ENCODE measurements around the gene PHACTR3. TPM values are rescaled to one million over a fixed set of nuclear protein-coding genes. Genes with fewer than 3 reads are reported as not detected.

Gene PHACTR3
- polyA plus RNA-seq, 10 donors: 3.9 to 15.7 (median 7.7) TPM

DNA sequence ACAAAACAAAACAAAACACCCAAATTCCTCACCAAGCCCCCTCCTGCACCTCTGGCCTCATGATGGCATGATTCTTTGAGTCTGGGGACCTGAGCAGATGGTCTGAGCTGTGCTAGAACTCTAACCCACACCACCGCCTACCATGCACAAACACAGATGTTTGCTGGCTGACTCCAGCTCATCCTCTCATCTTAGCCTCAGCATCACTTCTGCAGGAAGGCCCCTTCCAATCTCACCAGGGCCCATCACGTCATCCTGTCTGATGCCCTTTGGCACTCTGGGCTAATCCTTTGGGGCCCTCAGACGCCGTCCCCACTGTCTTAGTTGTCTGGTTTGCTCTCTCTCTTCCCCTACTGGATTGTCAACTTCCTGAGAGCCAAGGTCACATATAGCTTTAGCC lies 85.8 kb downstream of the PHACTR3 start:
- no peak for DNase-seq

DNA sequence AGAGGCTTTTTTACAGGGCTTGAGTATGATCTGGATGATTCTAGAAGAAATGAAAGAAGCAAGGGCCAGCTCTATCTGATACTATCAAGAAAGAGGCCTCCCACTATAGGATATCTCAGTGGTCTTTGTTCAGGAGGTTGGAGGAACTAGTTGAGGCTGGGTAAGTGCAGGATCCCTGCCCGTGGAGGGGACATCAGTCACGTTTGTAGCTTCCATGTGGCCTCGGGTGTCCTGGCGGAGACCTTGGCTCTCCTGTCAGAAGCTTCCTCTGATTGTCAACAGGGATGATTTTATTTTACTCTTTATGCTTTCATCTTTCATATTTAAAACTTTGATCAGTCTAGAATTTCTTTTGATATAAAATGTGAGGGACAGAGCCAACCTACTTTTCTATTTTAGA lies 86.6 kb downstream of the PHACTR3 start:
- no peak for DNase-seq

DNA sequence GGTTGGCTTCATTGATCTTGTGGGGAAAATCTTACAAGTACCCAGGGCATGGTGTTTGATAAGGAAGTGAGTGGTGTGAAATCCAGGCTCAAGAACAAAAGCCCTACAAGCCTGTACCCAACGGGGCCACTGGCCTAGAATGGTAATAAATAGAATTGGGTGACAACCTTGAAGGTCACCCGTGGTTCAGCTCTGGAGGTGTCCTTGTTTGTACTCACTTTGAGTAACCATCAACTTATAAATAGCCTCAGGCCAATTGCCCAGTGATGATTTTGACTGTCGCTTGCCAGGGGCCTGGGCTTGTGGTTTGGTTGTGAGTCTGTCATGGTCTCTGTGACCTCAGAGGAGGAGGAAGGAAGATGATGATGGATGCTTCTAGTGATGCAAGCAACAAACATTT lies 87.8 kb downstream of the PHACTR3 start:
- DNase-seq: no peak

DNA sequence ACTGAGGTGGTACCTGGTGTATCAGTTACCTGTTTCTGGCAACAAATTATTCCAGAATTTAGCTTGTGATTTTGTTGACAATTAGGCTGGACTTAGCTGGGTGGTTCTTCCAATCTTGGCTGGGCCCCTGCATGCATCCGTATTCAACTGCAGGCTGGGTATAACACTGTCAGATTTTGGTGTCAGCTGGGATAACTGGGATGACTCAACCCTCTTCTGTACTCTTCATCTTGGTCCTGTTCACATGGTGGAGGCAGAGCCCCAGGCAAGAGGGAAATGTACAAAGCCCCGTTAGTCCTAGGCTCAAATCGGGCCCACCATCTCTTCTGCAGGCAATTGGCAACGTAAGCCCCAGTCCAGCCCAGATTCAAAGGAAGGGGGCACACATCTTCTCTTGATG lies 89.2 kb downstream of the PHACTR3 start:
- no peak for DNase-seq

DNA sequence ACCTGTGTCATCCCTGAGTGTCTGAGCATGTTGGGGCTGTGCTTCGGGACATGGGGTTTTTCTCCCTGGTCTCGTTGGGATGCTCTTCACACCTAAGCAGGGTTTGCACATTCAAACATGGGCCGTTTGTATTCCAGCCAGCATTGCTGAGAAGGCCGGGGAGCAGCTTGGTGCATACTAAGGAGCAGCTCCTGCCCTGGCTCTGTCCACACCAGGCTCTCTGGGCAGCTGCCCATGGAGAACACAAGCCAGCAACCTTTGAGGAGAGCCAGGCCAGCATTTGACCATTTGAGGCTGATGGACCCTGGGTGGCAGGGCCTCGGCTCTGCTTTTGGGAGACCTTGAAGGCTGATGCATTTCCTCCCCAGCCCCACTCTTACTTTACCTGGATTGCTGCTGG lies 92.1 kb downstream of the PHACTR3 start:
- no peak for DNase-seq

DNA sequence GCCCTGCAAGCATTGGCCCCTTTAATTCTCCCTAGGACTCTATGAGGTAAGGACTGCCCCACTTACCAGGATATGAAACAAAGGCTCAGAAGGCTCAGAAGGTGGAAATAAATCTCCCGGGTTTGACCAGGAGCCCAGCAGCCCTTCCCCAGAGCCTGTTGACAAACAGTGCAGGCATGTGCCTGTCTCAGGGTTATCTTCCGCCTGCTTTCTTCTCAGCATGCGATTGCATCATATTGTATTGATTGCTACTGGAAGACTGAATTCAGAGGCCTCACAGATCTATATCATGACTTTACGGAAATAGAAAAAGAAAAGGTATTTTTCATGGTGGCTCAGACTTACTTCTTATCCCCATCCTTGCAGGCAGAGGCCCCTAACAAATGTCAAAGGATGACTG lies 92.7 kb downstream of the PHACTR3 start:
- no peak for DNase-seq

DNA sequence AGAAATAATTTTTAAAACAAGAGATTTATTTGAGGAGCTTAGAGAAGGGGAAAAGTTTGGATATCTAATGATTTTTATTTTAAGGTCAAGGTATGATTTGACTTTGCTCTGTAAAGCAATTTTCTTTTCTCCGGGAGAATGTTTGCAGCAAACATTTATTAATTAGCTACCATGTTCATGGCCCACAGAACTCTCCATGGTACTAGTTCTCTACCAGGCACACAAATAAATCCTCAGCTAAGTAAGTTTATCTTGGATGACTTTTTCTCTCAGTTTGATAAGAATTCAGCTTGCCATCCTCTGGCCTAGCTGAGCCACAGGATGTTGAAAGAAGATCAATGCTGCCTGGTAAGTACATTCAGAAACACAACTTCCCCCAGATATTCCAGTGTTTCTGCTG lies 94.3 kb downstream of the PHACTR3 start:
- no peak for DNase-seq

DNA sequence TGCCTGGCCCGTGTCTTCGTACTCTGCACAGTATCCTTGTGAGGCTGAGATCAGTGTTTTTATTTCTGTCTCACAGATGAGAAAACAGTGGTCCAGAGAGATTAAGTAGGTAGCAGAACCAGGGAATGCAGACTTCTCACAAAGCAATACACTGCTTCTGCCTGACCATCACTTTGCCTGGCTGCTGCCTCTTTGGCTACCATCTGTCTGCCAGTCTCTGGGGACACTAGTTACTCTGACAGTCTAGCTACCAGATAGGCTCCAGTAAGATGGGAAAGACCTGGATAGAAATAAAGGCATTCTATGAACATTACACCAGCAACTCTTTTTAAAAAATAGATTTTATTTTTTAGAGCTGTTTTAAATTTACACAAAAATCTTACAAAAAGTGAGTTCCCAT lies 96.9 kb downstream of the PHACTR3 start:
- no peak for DNase-seq

DNA sequence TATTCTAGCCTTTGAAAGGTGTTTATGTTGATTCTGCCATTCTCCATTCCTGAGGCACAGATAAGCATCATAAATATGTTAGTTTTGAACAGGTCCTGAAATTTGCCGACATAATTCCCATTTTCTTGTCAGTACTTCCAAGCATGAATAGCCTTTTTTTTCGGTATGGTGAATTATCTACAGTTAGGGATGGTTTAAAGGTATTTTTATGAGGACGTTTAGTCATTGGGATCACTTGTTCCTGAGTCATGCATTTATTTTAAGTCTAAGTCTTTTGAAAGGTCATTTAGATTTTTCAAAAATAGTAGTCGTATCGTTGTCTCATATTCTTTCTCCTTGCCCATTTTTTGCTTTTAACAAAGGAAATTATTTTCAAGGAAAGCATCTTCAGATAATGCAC lies 98.7 kb downstream of the PHACTR3 start:
- DNase-seq: no peak

DNA sequence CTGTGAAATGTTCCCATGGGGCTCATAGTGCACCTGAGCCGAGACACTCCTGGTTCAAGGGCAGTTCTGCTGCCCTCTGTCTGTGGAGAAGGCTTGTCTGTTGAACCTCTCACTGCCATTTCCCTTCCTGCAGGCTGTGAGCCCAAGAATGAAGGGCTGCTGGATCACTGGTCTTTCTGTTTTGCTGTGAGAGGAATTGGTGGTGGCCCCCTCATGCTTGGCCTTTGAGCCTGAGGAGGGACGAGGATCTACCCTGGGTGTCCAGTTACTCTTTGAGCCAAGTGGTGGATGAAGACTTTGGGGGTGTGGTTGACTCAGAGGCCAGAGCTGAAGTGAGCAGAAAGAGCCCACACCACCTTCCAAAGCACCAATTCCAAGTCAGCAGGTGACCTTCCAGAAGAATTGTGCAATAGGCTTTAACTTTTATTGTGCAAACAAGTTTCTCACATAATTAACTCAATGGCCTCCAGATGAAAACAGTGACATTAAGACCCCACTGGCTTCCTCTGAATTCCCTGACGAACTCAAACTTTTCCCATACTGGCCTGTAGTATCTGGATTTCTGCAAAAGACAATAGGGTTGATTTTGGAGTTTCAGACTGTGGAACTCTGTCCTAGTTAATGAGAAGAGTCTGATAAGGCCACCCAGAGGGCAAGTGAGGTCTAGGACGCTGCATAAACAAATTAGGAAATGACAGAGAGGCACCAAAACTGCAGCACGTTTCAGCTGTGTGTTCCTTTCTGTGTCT lies 101.5 kb downstream of the PHACTR3 start:
- DNase-seq: no peak

DNA sequence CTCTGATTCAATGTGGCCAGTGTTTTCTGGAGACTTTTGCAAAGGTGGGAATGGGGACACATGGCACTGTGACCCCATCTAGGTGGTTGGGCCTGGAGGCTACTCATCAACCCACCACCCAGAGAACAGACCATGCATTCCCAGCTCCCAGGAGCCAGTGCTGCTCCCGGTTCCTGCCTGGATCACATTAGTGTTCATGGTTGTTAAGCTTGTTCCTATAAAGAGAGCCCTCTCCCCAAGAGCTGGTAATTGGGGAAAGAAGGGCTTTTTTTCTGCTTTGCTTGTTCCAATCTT lies 102.0 kb downstream of the PHACTR3 start:
- DNase-seq: no peak

DNA sequence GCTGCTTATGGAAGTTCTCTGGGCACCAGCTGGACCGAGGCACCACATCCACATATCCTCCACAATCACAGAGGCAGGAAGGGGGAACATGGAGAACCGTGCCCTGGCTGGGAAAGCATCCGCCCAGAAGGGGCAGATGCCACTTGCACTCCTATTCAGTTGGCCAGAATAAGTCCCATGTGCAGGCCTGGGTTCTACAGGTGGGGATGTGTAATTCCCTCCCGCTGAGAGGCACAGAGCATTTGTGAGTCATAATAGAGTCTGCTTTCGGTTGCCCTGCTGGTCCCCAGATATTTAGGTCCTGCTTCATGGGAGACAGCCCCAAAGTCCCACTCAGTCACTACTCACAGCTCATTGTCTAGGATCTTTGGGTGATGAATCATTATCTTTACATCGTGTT lies 104.0 kb downstream of the PHACTR3 start:
- DNase-seq: no peak

DNA sequence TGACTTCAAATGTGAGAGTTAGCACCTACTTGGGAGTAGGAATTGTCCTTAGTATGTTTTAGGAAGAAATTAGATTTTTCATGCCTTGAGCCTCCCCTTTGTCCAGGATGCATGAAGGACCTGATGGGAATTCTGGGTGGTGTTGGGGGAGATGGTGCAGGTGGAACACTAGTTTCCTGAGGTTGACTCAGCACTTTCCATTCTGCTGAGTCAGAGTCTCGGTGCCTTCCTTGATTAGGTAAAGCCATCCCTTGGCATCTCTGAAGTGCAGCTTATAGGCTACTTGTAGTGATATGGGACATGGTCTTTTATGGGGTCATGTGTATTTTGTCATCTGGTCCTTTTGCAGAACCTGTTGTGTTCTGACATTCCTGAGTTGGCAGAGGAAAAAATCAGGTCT lies 105.3 kb downstream of the PHACTR3 start:
- no peak for DNase-seq

DNA sequence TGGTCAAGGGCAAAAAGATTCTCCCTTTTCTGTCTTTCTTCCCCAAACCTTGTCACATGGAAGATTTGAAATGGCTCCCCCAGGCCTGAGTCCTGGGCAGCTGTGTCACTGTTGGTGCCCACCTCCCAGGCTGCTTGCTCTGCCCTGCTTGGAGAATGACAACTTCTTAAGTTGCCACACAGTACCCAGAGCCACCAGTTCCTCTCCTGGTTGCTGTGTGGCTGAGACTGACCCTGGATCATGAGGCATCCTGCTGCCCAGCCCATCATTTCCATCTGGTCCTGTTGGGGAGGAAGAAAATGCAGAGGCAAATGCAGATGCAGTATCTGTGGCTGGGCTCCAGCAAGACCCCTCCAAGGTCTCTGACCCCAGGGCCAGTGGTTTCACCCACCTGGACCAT lies 113.7 kb downstream of the PHACTR3 start:
- DNase-seq: no peak

DNA sequence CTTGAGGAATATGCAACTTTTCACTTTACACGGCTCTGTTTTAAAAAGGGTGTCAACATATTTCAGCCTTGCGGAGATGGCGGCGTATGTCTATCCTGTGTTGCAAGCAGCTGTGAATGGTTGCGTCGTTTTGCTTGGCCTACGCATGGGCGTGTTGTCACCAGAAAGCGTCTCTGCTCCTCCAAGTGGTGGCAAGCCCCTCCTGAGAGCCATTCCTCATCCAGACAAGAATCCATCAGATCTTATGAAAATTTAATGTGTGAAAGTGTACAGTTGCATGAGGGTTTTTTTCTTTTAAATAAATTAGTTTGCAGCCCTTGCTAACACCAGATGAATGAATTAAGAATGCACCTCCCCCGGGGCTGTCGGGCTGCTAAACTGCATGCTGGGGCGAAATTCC lies 114.4 kb downstream of the PHACTR3 start:
- no peak for DNase-seq

DNA sequence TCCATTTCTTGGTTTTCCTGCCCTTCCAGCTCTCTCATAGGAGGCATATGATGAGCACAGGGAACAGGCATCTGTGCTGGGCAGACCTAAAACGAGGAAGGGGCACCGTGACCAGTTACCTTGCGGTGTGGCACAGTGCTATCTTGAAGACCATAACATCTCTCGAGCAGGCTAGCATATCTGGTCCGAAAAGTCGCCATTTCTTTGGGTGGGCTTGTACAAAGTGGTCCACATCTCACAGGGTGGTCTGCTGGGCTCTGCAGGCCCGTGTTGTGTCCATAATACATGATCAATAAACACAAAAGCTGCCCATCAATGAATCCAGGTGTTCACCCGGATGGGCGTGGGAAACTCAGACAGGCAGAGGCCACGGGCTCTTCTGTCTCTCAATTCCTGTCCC lies 115.7 kb downstream of the PHACTR3 start:
- DNase-seq: no peak

DNA sequence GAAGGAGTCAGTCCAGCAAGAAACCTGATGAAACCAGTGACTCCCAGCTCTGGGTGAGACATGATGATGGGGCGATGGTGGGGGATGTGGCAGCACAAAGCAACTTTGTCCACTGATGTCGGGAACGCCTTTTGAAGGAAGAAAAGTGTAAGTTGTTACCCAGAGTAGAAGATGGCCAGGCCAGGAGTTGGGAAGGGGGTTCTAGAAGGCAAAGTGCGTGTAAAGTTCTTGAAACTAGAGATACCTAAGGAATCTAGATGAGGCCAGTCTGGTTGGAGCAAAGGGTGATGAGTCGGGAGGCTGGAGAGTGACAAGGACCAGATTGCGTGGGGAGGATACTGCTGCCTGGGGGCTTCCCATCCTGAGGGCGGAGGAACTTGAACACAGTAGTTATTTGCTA lies 117.0 kb downstream of the PHACTR3 start:
- no peak for DNase-seq

DNA sequence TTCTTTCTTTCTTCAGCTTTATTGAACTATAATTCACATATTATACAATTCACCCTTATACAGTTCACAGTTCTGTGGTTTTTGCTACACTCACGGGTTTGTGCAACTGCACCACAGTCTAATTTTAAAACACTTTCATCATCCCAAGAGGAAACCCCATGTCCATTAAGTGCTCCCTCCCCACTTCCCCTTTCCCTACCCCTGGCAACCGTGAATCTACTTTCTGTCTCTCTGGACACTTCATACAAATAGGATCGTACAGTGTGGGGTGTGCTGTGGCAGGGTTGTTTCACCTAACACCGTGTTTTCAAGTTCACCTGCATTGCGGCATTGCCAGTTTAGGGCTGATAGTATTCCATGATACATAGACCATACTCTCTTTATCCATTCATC lies 118.8 kb downstream of the PHACTR3 start:
- DNase-seq: no peak

DNA sequence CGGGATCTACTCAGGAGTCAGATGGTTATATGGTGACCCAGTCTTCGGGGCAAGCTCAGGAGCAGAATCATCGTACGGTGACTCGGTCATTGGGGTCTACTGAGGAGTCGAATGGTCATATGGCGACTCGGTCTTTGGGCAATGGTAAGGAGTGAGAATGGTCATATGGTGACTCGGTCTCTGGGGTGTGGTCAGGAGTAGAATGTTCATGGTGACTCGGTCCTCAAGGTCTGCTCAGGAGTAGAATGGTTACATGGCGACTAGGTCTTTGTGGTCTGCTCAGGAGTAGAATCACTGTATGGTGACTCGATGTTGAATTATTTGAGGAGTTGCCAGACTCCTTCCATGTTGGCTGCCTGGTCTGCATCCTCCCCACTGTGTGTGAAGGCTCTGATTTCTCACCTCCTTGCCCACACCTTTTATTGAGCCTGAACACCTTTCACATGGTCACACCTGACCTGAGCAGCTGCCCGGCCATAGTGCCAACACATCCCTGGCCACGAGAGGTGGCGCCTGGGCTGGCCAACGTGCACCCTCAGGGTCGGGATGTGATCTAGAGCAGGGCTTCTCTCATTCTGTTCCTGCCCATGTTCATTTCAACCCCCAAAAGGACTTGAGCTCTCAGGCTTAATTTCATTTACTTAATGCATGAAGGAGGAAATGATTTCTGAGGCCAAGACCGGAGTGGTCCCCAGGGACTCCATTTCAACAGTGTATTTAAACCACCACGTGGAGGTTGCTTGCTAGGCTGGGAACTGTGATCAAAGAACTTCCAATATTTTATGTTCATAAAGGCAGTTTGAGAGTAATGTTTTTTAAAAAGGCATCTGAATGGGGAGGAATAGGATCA lies 119.5 kb downstream of the PHACTR3 start:
- peak in 1 of 3 donors; percentile 48 for DNase-seq

DNA sequence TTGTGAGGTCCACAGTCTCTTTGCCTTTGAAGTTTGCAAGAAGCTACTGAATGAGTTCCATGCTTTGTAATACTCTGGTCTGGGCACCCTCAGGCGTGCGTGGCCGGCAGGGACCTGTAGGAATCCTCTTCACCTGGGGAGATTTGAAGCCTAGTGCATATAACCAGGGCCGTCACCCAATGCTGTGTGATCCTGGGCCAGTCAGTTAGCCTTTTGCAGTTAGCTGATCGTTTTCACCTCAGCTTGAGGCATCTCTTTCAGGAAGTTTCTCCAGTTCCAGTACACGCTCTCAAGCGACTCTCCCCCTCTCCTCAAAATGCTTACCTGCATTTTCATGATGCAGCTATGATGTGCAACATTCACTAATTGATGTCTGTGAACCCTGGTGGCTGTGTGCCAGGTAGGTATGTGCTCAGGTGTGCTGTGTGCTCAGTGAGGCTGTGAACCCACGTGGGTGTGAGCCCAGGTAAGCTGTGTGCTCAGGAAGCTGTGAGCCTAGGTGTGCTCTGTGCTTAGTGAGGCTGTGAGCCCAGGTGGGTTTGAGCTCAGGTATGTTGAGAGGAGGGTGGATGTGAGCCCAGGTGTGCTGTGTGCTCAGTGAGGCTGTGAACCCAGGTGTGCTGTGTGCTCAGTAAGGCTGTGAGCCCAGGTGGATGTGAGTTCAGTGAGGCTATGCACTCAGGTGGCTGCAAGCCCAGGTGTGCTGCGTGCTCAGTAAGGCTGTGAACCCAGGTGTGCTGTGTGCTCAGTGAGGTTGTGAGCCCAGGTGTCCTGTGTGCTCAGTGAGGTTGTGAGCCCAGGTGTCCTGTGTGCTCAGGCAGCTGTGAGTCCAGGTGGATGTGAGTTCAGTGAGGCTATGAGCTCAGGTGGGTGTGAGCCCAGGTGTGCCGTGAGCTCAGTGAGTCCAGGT lies 120.4 kb downstream of the PHACTR3 start:
- no peak for DNase-seq

DNA sequence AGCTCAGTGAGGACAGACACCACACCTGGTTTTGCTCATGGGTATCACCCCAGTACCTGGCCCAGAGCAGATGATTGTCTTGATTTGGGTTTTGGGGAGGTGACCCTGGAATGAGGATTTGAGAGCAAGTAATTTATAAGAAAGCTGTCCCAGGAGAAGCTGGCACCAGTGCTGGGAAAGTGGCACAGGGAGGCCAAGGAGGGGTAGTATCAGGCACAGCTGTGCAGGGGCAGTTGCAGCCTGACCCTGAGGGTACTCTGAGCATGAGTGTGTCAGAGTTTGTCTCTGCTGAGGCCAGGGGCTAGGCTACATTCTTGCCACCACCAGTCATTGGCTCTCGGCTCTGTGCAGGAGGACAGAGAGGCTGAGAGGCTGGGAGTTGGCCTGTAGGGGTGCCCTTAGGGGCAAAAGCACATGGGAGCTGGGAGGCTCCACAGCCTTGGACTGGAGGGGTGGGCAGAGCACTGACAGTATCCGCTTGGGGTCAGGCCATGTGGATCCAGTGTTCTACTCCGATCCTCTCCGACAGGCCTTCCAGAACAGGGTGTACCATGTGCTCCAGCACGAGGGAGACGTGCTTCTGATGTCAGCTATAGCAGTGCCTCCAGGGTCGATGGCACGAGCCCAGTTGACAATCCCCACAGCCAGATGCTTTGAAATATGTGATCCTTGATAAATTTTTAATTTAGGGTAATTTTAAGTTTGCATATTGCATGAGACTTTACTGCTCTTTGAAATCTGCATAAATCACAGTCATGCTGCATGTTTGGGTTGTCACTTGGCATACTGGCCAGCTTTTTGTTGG lies 121.3 kb downstream of the PHACTR3 start:
- DNase-seq: no peak

DNA sequence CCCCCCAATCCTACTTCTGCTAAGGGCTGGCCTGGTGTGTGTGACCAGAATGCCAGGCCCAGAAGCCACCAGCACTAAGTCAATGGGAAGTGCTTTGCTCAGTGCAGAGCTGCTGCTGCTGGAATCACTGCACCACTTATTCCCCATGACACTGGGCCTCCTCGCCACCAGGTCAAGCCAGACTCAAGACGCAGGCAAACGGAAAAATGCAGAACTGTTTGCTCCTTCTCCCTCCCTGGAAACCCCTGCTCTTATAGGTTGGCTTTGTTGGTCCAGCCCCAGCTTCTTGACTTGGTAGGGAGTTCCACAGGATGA lies 121.9 kb downstream of the PHACTR3 start:
- DNase-seq: no peak

Data from muscle of back (tissue), 11 donors.